Measurements from ENCODE around the gene LRFN2. TPM values are rescaled to one million over a fixed set of nuclear protein-coding genes. Genes with fewer than 3 reads are reported as not detected.

The LRFN2 gene
- total RNA-seq, 1 donor from 2014 or later = not detected

GRCh38 chr6:40346246-40346645 lies 240.9 kb downstream of the LRFN2 start:
- DNase-seq (ENCODE audit: low spot score) = peak; percentile 55
- intact Hi-C loops (cut with DNase I) = no loop called here

- intact Hi-C loops (cut with DNase I) = no loop called here
- peak; percentile 72 for DNase-seq (ENCODE audit: low spot score)
Observed at GRCh38 chr6:40344566-40345167, 242.5 kb downstream of the LRFN2 start.

- intact Hi-C loops (cut with DNase I) = no loop called here
- DNase-seq (ENCODE audit: low spot score) = no peak
Observed at GRCh38 chr6:40343877-40344565, 243.1 kb downstream of the LRFN2 start.

GRCh38 chr6:40343318-40343876 lies 243.8 kb downstream of the LRFN2 start:
- DNase-seq (ENCODE audit: low spot score) = no peak

GRCh38 chr6:40342723-40343122 lies 244.4 kb downstream of the LRFN2 start:
- no peak for DNase-seq (ENCODE audit: low spot score)
- intact Hi-C loops (cut with DNase I) = no loop called here

More at GRCh38 chr6:40343318-40343876, 243.8 kb downstream of the LRFN2 start:
- intact Hi-C loops (cut with DNase I) = no loop called here

- intact Hi-C loops (cut with DNase I) = no loop called here
Observed at GRCh38 chr6:40341726-40342125, 245.4 kb downstream of the LRFN2 start.

More at GRCh38 chr6:40341726-40342125, 245.4 kb downstream of the LRFN2 start:
- DNase-seq (ENCODE audit: low spot score) = no peak

Measured in cardiac septum (tissue), 1 donor.